HepG2 (cell line): ENCODE data around the gene APPBP2. TPM values are rescaled to one million over a fixed set of nuclear protein-coding genes. Genes with fewer than 3 reads are reported as not detected.

Source experiments
- ARNT ChIP-seq: fragments of 450-650 bp; IDR thresholded peaks from 2 replicates; pipeline ENCODE4 v1.6.1; 2017
- HNF1A ChIP-seq, 2 experiments: sonication (generic) in 1 of 2; formaldehyde crosslinking in 1 of 2; IDR thresholded peaks; 2 replicates each; pipeline versions ENCODE4 v1.4.0 to v1.6.1; 2016 to 2020; ENCODE audit warnings: borderline replicate concordance in 1 of 2, low read depth in 1 of 2, mild to moderate bottlenecking in 1 of 2, missing genetic modification reagents in 1 of 2
- MTF2 ChIP-seq: sonication (generic); formaldehyde crosslinking; IDR thresholded peaks from 2 replicates; pipeline ENCODE4 v1.5.0; 2020; ENCODE audit warnings: missing genetic modification reagents, borderline replicate concordance
- MYPOP ChIP-seq: sonication (generic); formaldehyde crosslinking; IDR thresholded peaks from 2 replicates; pipeline ENCODE4 v1.8.1; 2023; ENCODE audit warnings: mild to moderate bottlenecking, moderate library complexity, missing genetic modification reagents
- RORA ChIP-seq: sonication (generic); formaldehyde crosslinking; IDR thresholded peaks from 2 replicates; pipeline ENCODE4 v1.5.0; 2020; ENCODE audit warnings: mild to moderate bottlenecking, missing genetic modification reagents, moderate library complexity
- SIX1 ChIP-seq: sonication (generic); formaldehyde crosslinking; IDR thresholded peaks from 2 replicates; pipeline ENCODE4 v1.4.0; 2020; ENCODE audit warnings: missing genetic modification reagents, borderline replicate concordance
- SP5 ChIP-seq: IDR thresholded peaks from 2 replicates; pipeline ENCODE4 v1.6.1; 2016; ENCODE audit warnings: low read depth, borderline replicate concordance
- SRSF4 ChIP-seq: fragments of 200-400 bp; formaldehyde crosslinking; IDR thresholded peaks from one replicate; pipeline ENCODE4 v1.6.1; 2018; ENCODE audit warnings: mild to moderate bottlenecking, low read depth, low read length, moderate library complexity; ENCODE audit not compliant: poor library complexity, severe bottlenecking
- THYN1 ChIP-seq: sonication (generic); formaldehyde crosslinking; IDR thresholded peaks from 2 replicates; pipeline ENCODE4 v1.8.1; 2023; ENCODE audit warnings: low read depth, mild to moderate bottlenecking, moderate library complexity, missing genetic modification reagents, borderline replicate concordance
- ZBTB43 ChIP-seq: sonication (generic); formaldehyde crosslinking; conservative IDR thresholded peaks from 2 replicates; pipeline ENCODE4 v1.4.0; 2020; ENCODE audit warnings: missing genetic modification reagents
- ZFP36 ChIP-seq: fragments of 150-350 bp; IDR thresholded peaks from 2 replicates; pipeline ENCODE4 v1.6.1; 2018; ENCODE audit warnings: borderline replicate concordance, low read length, low read depth; ENCODE audit not compliant: partially characterized antibody
- ZNF20 ChIP-seq: sonication (generic); formaldehyde crosslinking; IDR thresholded peaks from 2 replicates; pipeline ENCODE4 v1.4.0; 2020; ENCODE audit warnings: mild to moderate bottlenecking, moderate library complexity, missing genetic modification reagents
- ZNF280B ChIP-seq: sonication (generic); formaldehyde crosslinking; IDR thresholded peaks from 2 replicates; pipeline ENCODE4 v1.5.0; 2020; ENCODE audit warnings: missing genetic modification reagents, mild to moderate bottlenecking, borderline replicate concordance
- ZNF468 ChIP-seq: sonication (generic); formaldehyde crosslinking; IDR thresholded peaks from 2 replicates; pipeline ENCODE4 v1.8.0; 2022; ENCODE audit warnings: mild to moderate bottlenecking, moderate library complexity, missing genetic modification reagents
- ZNF678 ChIP-seq: sonication (generic); formaldehyde crosslinking; IDR thresholded peaks from 2 replicates; pipeline ENCODE4 v1.4.0; 2020; ENCODE audit warnings: mild to moderate bottlenecking, missing genetic modification reagents
- ZNF772 ChIP-seq: sonication (generic); formaldehyde crosslinking; IDR thresholded peaks from 2 replicates; pipeline ENCODE4 v1.5.0; 2020; ENCODE audit warnings: mild to moderate bottlenecking, missing genetic modification reagents
- ZSCAN29 ChIP-seq: sonication (generic); formaldehyde crosslinking; conservative IDR thresholded peaks from 2 replicates; pipeline ENCODE4 v1.4.0; 2020; ENCODE audit warnings: mild to moderate bottlenecking, missing genetic modification reagents
- polyA plus RNA-seq, 8 experiments: library from polyadenylated mRNA; depleted of rRNA in 3 of 8; stranded (reverse) in 7 of 8; unstranded in 1 of 8; fragments of >200 nt; fragmentation: Illumina TruSeq in 4 of 8; extraction: Trizol in 4 of 8; gene quantifications; 2 replicates each; pipeline versions ENCODE4 v1.2.1 to v1.2.3, GENCODE V29; 2011 to 2016; ENCODE audit warnings: low read depth in 4 of 8, missing spikeins in 1 of 8, mixed read lengths in 1 of 8; ENCODE audit not compliant: insufficient read depth in 1 of 8
- total RNA-seq, 5 experiments: library from RNA; depleted of rRNA; stranded (reverse); fragments of >200 nt; fragmentation: Illumina TruSeq; extraction: Trizol; gene quantifications; 2 replicates each; pipeline ENCODE4 v1.2.3, GENCODE V29; 2016; ENCODE audit warnings: low read depth in 1 of 5
- TF ChIP-seq, protein P1 (sequence below): sonication (generic); formaldehyde crosslinking; IDR thresholded peaks from 2 replicates; pipeline ENCODE4 v1.9.0; 2021; ENCODE audit warnings: missing genetic modification reagents, borderline replicate concordance

The APPBP2 gene
- total and polyA plus RNA-seq, 2 of the 13 experiments (the other 11 are each of a cell fraction or from before 2014, with no cell fraction given): 17.5 to 45.8 TPM

DNA sequence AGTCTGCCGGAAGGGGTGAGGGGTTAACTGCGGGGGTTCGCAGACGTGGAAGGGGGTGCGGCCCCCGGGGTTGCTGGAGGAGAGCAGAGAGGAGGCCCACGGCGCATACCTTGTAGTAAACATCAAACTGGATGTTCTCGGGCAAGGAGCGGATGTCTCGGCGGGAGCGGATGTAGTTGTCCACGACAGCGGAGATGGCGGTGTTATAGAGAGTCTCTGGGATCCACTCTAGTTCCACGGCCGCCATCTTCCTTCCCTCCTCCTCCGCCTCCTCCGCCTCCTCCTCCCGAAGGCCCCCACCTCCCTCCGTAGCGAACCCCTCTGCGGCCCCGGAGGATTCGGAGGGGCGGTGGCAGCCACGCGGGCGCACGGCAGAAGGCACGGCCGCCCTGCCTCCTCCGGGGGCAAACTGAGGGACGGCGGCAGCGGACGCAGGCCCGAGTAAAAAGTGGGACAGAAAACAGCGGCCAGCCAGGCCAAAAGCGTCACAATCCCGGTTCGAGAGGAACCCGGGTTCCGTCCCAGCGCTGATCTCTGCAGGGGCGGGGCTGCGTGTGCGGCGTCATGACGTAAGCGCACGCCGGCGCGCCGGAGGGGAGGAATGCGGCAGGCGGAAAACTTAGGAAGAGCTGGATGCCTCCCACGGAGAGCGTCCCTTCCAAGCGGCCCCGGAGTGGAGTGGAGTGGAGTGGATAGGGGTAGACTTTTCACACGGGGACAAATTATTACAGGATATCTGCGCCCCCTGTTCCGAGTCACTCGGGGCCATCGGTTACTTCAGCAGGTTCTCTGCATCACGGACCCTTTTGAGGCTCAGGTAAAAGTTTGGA, at the start of gene APPBP2 (continued):
- TF ChIP-seq, protein P1, sequence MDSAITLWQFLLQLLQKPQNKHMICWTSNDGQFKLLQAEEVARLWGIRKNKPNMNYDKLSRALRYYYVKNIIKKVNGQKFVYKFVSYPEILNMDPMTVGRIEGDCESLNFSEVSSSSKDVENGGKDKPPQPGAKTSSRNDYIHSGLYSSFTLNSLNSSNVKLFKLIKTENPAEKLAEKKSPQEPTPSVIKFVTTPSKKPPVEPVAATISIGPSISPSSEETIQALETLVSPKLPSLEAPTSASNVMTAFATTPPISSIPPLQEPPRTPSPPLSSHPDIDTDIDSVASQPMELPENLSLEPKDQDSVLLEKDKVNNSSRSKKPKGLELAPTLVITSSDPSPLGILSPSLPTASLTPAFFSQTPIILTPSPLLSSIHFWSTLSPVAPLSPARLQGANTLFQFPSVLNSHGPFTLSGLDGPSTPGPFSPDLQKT (CRISPR knock-in tag): no peak
- no peak; the same call in 1 of the 2 replicates for TF ChIP-seq SIX1 (CRISPR knock-in tag)
- TF ChIP-seq ZNF772 (CRISPR knock-in tag): peak; percentile 67
- no peak for TF ChIP-seq RORA (CRISPR knock-in tag)
- TF ChIP-seq ZBTB43 (CRISPR knock-in tag): peak; percentile 76; the same call in 1 of the 2 replicates
- TF ChIP-seq ZNF20 (CRISPR knock-in tag): peak; percentile 84; the same call in 1 of the 2 replicates
- 0 out of 2 replicates have a peak, but pooled peaks have one; percentile 26 for TF ChIP-seq THYN1
- TF ChIP-seq ZNF678 (CRISPR knock-in tag): peak; percentile 93
- no peak for TF ChIP-seq ZFP36
- TF ChIP-seq ZNF468: no peak; the same call in 1 of the 2 replicates
- no peak for TF ChIP-seq SRSF4
- no peak for TF ChIP-seq ARNT
- peak; percentile 57 for TF ChIP-seq MTF2 (CRISPR knock-in tag)
- TF ChIP-seq MYPOP (CRISPR knock-in tag): peak; percentile 56
- 0 out of 2 replicates have a peak, but pooled peaks have one; percentile 15 for TF ChIP-seq HNF1A (IDR thresholded peaks at IDR 0.05; ENCODE audit: low read depth)
- TF ChIP-seq HNF1A (CRISPR knock-in tag; IDR thresholded peaks at IDR 0.05; ENCODE audit: borderline replicate concordance): peak; percentile 84
- peak; percentile 65 for TF ChIP-seq SP5 (CRISPR knock-in tag)
- peak; percentile 92 for TF ChIP-seq ZSCAN29 (CRISPR knock-in tag)
- TF ChIP-seq ZNF280B (CRISPR knock-in tag): peak; percentile 75; the same call in 1 of the 2 replicates
